ENCODE results near the gene ITGA11.

DNA sequence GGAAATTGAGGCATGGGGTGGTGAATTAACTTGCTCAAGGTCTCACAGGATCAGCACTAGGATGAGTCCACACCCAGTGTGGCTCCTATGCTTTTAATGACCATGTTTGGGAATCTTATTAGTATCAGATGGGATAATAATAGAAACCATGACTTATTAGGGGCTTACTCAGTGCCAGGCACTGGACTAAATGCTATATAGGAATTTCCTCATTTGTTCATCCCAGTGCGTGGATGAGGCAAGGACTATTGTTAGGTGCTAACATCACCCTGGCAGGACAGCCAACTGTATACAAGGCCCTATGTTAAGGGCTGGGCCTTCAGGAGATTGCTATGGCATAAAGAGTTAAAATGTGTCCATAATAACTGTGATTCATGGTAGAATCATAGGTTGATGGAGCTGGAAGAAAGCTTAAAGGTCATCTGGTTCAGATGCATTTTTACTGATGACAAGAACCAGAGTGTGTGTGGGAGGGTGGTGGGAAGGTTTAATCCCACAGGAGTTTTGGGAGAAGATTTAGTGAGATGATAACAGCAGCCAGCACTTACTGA is 159.2 kb downstream of the ITGA11 start:
- TF ChIP-seq, protein P1, sequence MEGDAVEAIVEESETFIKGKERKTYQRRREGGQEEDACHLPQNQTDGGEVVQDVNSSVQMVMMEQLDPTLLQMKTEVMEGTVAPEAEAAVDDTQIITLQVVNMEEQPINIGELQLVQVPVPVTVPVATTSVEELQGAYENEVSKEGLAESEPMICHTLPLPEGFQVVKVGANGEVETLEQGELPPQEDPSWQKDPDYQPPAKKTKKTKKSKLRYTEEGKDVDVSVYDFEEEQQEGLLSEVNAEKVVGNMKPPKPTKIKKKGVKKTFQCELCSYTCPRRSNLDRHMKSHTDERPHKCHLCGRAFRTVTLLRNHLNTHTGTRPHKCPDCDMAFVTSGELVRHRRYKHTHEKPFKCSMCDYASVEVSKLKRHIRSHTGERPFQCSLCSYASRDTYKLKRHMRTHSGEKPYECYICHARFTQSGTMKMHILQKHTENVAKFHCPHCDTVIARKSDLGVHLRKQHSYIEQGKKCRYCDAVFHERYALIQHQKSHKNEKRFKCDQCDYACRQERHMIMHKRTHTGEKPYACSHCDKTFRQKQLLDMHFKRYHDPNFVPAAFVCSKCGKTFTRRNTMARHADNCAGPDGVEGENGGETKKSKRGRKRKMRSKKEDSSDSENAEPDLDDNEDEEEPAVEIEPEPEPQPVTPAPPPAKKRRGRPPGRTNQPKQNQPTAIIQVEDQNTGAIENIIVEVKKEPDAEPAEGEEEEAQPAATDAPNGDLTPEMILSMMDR (IDR thresholded peaks at IDR 0.05): no peak
- no peak for TF ChIP-seq POLR2A (IDR thresholded peaks at IDR 0.05)
- TF ChIP-seq POLR2AphosphoS5 (IDR thresholded peaks at IDR 0.05): no peak

All from breast epithelium (tissue), 3 donors.